Neural cell (in vitro differentiated cells): ENCODE results near the gene SLC29A4.

Experiments used
- CTCF ChIP-seq: fragments of 450-650 bp; IDR thresholded peaks from 2 replicates; pipeline ENCODE4 v1.5.1; 2014; ENCODE audit warnings: antibody characterized with exemption, mild to moderate bottlenecking, moderate library complexity; ENCODE audit not compliant: poor library complexity, severe bottlenecking
- EZH2 ChIP-seq: fragments of 200-600, 300-800 bp; shearing (Covaris generic), sonication (generic); IDR thresholded peaks from 2 replicates; pipeline ENCODE4 v1.6.1; 2014; ENCODE audit warnings: antibody characterized with exemption, low read length, borderline replicate concordance, mild to moderate bottlenecking; ENCODE audit not compliant: insufficient read depth, poor library complexity, severe bottlenecking
- POLR2AphosphoS5 ChIP-seq: IDR thresholded peaks from 2 replicates; pipeline ENCODE4 v1.6.1; 2012
- REST ChIP-seq: IDR thresholded peaks from 2 replicates; pipeline ENCODE4 v1.6.1; 2012; ENCODE audit warnings: borderline replicate concordance
- TAF1 ChIP-seq: IDR thresholded peaks from 2 replicates; pipeline ENCODE4 v1.6.1; 2012; ENCODE audit warnings: low read depth

- TF ChIP-seq CTCF (no peak), EZH2 (no peak), TAF1 (no peak), POLR2AphosphoS5 (no peak), REST (no peak)
These were observed 32.1 kb downstream of the SLC29A4 start for GRCh38 chr7:5314864-5315263.
